IPS-18c (cell line): ENCODE data around the gene GTPBP2.
A peak's percentile ranks its signal among the peaks of the same experiment; 100 is the strongest.
"Not testable (repeated sequence)": the region's sequence is repeated elsewhere in the genome, so short reads cannot be mapped to it uniquely, and the experiment has no call there.

Experiments used
- H3K4me3 ChIP-seq: 2 replicates; pipeline ENCODE4 v1.7.0; 2013; ENCODE audit warnings: low read depth, mild to moderate bottlenecking, low read length, moderate library complexity; ENCODE audit not compliant: insufficient read depth
- H3K9me3 ChIP-seq: one replicate; pipeline ENCODE4 v1.6.1; 2013; ENCODE audit warnings: mild to moderate bottlenecking, low read length, moderate library complexity; ENCODE audit not compliant: control insufficient read depth, insufficient read depth

Gene GTPBP2

GRCh38 chr6:43610431-43610830 is 18.6 kb downstream of the GTPBP2 start:
- Histone ChIP-seq H3K9me3 (no peaks in the 10 kb centered on the region), H3K4me3 (no peak overlapping the region)

GRCh38 chr6:43609402-43609801 is 19.7 kb downstream of the GTPBP2 start:
- no peaks in the 10 kb centered on the region for H3K9me3 ChIP-seq
- no peak overlapping the region for H3K4me3 ChIP-seq

- no peaks in the 10 kb centered on the region for H3K9me3 ChIP-seq
Observed at GRCh38 chr6:43608807-43609206, 20.3 kb downstream of the GTPBP2 start.

GRCh38 chr6:43608310-43608763 is 20.7 kb downstream of the GTPBP2 start:
- Histone ChIP-seq H3K4me3 (no peak overlapping the region), H3K9me3 (no peaks in the 10 kb centered on the region)

More at GRCh38 chr6:43608807-43609206, 20.3 kb downstream of the GTPBP2 start:
- no peak overlapping the region for H3K4me3 ChIP-seq

GRCh38 chr6:43606019-43606418 is 23.0 kb downstream of the GTPBP2 start:
- Histone ChIP-seq H3K9me3 (no peaks in the 10 kb centered on the region), H3K4me3 (no peak overlapping the region)

- Histone ChIP-seq H3K4me3 (no peak overlapping the region), H3K9me3 (no peaks in the 10 kb centered on the region)
Observed at GRCh38 chr6:43604174-43604573, 24.9 kb downstream of the GTPBP2 start.

- H3K4me3 ChIP-seq: no peak overlapping the region
- no peaks in the 10 kb centered on the region for H3K9me3 ChIP-seq
Observed at GRCh38 chr6:43600595-43600994, 28.5 kb downstream of the GTPBP2 start.

GRCh38 chr6:43593938-43594337 is 35.1 kb downstream of the GTPBP2 start:
- Histone ChIP-seq H3K9me3 (no peaks in the 10 kb centered on the region), H3K4me3 (no peak overlapping the region)

GRCh38 chr6:43589564-43589963 is 39.5 kb downstream of the GTPBP2 start:
- H3K9me3 ChIP-seq: not testable (repeated sequence)

GRCh38 chr6:43588194-43588593 is 40.9 kb downstream of the GTPBP2 start:
- Histone ChIP-seq H3K9me3 (no peaks in the 10 kb centered on the region), H3K4me3 (no peak overlapping the region)

More at GRCh38 chr6:43589564-43589963, 39.5 kb downstream of the GTPBP2 start:
- not testable (repeated sequence) for H3K4me3 ChIP-seq

- Histone ChIP-seq H3K4me3 (no peak overlapping the region), H3K9me3 (no peaks in the 10 kb centered on the region)
Observed at GRCh38 chr6:43584892-43585570, 44.0 kb downstream of the GTPBP2 start.

- Histone ChIP-seq H3K9me3 (no peaks in the 10 kb centered on the region), H3K4me3 (no peak overlapping the region)
Observed at GRCh38 chr6:43582911-43583310, 46.2 kb downstream of the GTPBP2 start.

GRCh38 chr6:43579171-43579570 is 49.9 kb downstream of the GTPBP2 start:
- no peak overlapping the region for H3K4me3 ChIP-seq

GRCh38 chr6:43578748-43579147 is 50.3 kb downstream of the GTPBP2 start:
- H3K4me3 ChIP-seq: no peak overlapping the region

More at GRCh38 chr6:43579171-43579570, 49.9 kb downstream of the GTPBP2 start:
- H3K9me3 ChIP-seq: no peaks in the 10 kb centered on the region

GRCh38 chr6:43575772-43576551 is 53.1 kb downstream of the GTPBP2 start, which contains the start of the genes POLH and XPO5:
Gene POLH (plus strand): TSS chr6:43576185. CDS start chr6:43582320, 6,135 bp downstream.
Gene XPO5 (minus strand): TSS chr6:43576038. CDS start chr6:43575864, 174 bp downstream.
- Histone ChIP-seq H3K4me3 (peak within 1 kb of the TSS; percentile 99), H3K9me3 (no peaks in the 10 kb centered on the region)

More at GRCh38 chr6:43578748-43579147, 50.3 kb downstream of the GTPBP2 start:
- no peaks in the 10 kb centered on the region for H3K9me3 ChIP-seq

- peak overlapping the region; percentile 99 for H3K4me3 ChIP-seq
- no peaks in the 10 kb centered on the region for H3K9me3 ChIP-seq
Observed at GRCh38 chr6:43575105-43575771, 53.8 kb downstream of the GTPBP2 start.

- Histone ChIP-seq H3K9me3 (no peaks in the 10 kb centered on the region), H3K4me3 (no peak overlapping the region)
Observed at GRCh38 chr6:43572015-43572414, 57.0 kb downstream of the GTPBP2 start.
